Loucy (cell line): ENCODE results near the gene SGO2.

Experiments
- CTCF ChIP-seq: fragments of 200-600 bp; sonication (generic); conservative IDR thresholded peaks from 2 replicates; pipeline ENCODE4 v1.5.1; 2014; ENCODE audit warnings: mild to moderate bottlenecking, antibody characterized with exemption, low read length
- EZH2phosphoT487 ChIP-seq: fragments of 200-600 bp; IDR thresholded peaks from 2 replicates; pipeline ENCODE4 v1.6.1; 2018; ENCODE audit warnings: antibody characterized with exemption, mild to moderate bottlenecking, moderate library complexity, borderline replicate concordance

GRCh38 chr2:200619279-200619678, 93.3 kb downstream of the SGO2 start:
- no peak for TF ChIP-seq CTCF
- TF ChIP-seq EZH2phosphoT487: no peak
